ENCODE results near the gene MYH8.

DNA sequence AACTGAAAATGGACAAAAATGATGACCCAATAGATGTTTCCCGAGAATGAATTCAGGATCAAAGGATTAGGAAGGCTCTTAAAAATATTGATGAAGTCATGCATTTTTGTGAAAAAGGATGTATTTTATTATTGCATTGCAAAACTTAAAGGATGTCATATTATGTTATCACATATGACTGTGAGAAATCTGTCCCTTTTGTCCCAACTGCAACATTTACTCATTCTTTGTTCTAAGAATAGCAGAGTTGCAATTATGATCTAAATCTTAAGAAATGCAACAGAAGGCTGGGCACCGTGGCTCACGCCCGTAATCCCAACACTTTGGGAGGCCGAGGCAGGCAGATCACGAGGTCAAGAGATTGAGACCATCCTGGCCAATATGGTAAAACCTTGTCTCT is 35.9 kb downstream of the MYH8 start:
- TF ChIP-seq, protein P1, sequence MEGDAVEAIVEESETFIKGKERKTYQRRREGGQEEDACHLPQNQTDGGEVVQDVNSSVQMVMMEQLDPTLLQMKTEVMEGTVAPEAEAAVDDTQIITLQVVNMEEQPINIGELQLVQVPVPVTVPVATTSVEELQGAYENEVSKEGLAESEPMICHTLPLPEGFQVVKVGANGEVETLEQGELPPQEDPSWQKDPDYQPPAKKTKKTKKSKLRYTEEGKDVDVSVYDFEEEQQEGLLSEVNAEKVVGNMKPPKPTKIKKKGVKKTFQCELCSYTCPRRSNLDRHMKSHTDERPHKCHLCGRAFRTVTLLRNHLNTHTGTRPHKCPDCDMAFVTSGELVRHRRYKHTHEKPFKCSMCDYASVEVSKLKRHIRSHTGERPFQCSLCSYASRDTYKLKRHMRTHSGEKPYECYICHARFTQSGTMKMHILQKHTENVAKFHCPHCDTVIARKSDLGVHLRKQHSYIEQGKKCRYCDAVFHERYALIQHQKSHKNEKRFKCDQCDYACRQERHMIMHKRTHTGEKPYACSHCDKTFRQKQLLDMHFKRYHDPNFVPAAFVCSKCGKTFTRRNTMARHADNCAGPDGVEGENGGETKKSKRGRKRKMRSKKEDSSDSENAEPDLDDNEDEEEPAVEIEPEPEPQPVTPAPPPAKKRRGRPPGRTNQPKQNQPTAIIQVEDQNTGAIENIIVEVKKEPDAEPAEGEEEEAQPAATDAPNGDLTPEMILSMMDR (IDR thresholded peaks at IDR 0.05), result no peak
- TF ChIP-seq EZH2 (IDR thresholded peaks at IDR 0.05; ENCODE audit: borderline replicate concordance, insufficient read depth, low read depth, low read length, poor library complexity, severe bottlenecking), result no peak

Data from B cell (primary cell).